GM18951 (cell line): ENCODE measurements around the gene RIMS1.

Source experiments
- POLR2A ChIP-seq: IDR thresholded peaks from 4 replicates; pipeline ENCODE4 v1.6.1; 2011; ENCODE audit warnings: mild to moderate bottlenecking; ENCODE audit not compliant: insufficient read length, insufficient read depth; ENCODE audit errors: extremely low read depth
- in situ Hi-C: fragments of 300-500 bp; cut with MboI; formaldehyde crosslinking; loops from one replicate; pipeline ENCODE4 v1.12.0; 2022; ENCODE audit warnings: low sequenced_read_pairs, mixed read lengths, inconsistent platforms; ENCODE audit not compliant: unreplicated experiment

Gene RIMS1

DNA sequence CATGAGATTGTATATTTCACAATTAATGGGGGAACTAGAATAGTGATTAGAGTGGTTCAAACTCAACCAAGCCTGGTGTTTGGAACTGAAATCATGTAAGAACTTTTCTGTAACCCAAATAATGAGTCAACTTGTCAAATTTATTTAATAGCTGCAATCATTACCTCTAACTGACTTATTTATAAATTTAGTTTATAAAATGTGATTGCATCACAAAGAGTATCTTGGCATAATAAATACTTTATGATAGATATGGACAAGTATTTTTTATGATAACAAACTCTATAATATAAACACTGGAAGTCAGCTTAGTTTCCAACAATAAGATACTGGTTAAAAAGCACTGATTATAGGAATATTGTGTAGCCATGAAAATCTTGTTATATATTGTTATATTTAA lies 319.1 kb downstream of the RIMS1 start:
- TF ChIP-seq POLR2A: no peak
- in situ Hi-C loops: no loop called here

DNA sequence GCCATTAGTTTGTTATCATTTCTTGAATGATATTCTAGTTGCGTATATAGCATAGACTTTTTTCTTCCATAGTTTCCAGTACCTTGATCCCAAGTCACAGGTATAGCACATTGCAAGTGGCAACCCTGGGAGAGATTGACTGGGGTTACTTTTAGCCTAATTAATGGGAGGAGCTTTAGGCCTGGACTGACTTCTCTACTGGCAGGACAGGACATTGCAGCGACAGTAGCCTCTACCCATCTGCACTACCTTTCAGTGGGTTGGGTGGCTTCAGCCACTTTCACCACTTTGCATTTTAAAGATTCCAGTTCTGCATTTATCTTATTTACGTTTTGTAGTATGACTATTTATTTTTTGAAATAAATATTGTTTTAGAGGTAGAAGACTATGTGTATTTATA lies 320.3 kb downstream of the RIMS1 start:
- in situ Hi-C loops: no loop called here
- TF ChIP-seq POLR2A: no peak

DNA sequence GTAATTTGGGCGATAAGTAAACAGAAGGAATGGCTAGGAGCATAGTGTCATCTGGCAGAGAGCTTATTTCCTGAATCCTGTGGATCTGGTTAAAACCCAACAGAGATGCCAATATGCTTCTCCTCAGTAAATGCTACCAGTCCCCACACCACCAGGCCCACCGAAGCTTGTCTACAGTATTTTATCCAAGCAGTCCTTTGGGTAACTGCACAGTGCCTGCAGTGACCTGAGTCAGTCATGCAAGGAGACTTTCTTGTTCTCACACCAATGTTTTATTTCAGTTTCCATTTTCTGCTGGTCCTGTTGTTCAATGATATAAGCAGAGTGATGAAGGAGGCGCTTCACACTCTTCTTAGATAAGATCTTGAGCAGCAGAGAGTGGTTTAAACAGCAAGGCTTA lies 326.3 kb downstream of the RIMS1 start:
- in situ Hi-C loops: no loop called here

DNA sequence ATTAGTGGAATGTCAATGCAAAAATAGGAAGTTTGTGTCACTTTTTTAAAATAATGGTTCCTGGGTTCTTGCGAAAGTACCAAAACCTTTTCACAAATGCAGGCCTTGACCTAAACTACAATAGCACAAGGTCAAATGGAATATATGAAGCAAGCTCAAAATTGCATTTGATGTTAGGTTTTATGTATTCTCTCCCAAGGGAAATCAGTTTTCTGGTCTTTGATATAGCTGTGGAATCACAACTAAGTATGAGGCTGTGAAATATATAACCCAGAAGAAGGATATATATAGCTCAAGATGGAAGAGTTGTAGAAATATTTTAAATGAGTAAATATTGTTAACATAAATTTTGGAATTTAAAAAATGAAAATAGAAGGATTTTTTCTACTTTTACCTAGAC lies 327.3 kb downstream of the RIMS1 start:
- in situ Hi-C loops: no loop called here
- TF ChIP-seq POLR2A: no peak

More for the DNA sequence above, 326.3 kb downstream of the RIMS1 start:
- TF ChIP-seq POLR2A: no peak

DNA sequence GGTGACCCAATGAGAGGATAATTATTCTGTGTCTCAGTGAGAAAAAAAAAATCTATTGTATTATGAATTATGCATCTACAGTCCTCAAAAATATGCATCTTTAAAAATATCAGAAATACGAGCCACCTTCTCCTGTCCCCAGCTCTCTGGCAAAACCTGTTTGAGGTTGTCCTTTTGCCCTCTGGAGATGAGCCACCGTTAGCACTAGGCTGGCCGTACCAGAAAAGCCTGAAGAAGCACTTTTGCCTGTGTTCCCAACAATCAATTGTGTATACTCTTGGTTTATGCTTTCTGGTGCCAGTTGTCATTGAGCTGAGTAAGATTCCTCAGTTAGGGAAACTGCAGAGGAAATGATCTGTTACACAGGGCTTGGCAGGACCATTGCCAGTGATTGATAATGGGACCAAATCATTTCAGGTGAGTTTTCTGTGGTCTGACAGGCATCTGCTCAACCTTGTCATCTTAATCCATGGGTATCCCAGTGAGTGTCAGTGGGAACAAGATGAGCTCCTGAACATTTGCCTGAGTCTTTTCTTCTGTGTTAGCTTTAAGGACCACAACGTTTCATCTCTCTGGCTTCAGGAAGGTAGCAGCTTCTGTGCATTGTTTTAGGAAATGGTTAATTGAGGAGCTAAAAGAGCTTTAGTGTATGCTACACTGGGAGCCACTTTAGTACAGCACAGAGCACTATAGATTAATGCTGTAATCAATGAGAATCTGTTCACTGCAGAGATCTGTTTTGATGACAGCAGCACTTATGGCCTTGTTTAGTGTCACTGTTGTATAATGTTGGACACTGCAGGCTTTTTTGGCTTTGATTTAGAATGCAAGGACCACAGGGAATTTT lies 330.1 kb downstream of the RIMS1 start:
- TF ChIP-seq POLR2A: no peak
- in situ Hi-C loops: no loop called here

DNA sequence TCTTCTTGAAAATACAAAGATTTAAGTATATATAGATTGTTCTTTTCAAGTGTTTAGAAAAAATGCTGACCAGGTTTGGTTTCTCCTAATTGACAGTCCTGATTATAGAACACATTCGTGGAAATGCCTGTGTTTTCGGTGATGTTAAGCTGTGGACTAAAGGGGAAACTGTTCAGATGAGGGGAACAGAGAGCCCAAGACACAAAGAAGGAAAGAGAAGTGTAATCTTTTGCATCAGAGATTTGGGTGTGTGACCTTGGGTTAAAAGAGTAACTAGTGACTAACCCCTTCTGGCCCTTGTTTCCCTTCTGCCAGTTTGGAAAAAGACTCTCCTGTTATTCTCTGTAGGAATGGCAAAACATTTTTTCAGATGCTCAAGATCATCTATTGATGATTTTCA lies 331.3 kb downstream of the RIMS1 start:
- in situ Hi-C loops: no loop called here

DNA sequence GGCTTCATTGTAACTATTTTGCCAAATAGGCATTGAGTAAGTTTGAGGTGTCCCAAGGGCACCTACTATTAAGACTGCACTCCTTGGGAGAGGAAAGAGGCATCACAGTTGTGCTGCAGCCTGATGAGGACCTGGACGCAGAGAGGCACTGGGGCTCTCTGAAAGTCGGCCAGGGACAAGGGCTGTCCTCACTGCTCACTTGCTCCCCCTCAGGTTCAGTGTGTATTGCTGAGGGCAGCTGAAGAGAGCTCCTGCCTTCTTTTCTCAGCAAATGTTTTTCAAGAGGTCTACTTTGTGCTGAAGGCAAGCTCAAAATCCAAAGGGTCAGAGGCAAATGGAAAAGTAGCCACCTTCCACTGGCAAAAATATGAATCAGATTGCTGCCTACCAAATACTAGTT lies 331.8 kb downstream of the RIMS1 start:
- TF ChIP-seq POLR2A: no peak
- in situ Hi-C loops: no loop called here

More for the DNA sequence above, 331.3 kb downstream of the RIMS1 start:
- TF ChIP-seq POLR2A: no peak

DNA sequence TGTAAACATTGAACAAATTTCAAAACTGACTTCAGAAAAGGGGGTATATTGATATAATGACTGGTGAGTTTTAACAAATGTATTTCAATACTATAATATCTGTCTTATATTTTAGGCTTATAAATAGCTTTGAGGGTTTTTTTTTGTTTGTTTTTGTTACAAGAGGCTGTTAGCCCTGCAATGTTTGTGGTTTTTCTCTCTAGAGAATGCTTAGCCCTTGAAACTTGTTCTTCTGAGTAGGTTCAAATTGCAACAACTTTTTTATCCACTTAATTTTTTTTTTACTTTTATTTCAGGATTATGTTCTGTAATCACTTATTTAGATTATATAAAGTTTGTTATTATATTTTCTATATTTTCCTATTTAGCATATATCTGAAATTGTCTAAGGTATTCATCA lies 333.2 kb downstream of the RIMS1 start:
- no peak for TF ChIP-seq POLR2A
- in situ Hi-C loops: no loop called here

DNA sequence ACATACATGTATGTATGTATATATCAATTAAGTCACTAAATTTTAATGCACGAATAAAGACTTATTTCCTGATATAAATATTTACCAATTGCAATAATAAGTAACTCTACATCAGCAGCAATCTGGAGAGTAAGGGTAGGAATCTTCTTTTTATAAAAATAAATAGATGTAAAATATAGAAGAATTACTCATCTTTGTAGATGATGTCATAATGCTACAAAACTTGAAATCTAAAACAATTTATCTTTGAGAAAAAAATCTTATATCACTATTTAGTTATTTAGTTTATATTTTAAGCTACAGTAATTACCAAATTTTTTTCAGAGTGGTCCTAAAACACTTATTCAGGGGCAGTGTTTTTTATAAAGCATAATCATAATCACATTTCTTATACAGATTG lies 351.7 kb downstream of the RIMS1 start:
- no peak for TF ChIP-seq POLR2A
- in situ Hi-C loops: no loop called here

DNA sequence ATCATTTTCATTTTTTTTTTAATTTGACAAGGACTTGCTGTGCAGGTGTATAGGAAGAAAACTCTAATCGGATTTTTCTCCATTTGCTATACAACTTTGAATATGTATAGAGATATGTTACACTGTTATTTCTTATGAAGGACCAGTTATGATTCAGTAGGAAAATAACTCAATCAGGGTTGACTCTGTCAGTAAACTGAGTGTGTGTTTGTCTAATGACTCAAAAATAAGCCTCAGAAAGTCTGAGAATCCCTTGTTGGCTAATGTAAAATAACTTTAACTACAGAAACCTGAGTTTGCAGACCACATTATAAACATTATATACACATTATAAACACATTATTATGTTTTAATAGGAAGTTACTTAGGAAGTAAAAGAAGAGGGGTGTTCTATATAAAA lies 352.6 kb downstream of the RIMS1 start:
- in situ Hi-C loops: no loop called here
- no peak for TF ChIP-seq POLR2A

DNA sequence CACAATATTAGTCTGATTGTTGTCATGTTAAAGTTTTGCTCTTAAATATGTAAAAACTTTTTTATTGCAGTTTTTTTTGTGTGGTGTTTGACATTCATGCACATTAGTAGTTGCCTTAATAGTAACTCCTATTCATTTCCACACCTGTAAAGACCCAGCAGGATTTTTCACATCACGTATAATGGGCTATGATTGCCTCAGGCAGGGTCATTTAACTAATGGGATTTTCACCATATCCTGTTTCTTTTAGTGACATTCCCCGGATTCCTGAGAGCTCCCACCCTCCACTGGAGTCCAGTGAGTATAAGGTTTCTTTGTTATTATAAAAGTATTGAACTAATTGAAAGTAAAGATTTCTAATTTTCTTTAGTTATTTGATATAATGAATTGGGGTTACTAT lies 359.2 kb downstream of the RIMS1 start:
- in situ Hi-C loops: no loop called here
- TF ChIP-seq POLR2A: no peak

DNA sequence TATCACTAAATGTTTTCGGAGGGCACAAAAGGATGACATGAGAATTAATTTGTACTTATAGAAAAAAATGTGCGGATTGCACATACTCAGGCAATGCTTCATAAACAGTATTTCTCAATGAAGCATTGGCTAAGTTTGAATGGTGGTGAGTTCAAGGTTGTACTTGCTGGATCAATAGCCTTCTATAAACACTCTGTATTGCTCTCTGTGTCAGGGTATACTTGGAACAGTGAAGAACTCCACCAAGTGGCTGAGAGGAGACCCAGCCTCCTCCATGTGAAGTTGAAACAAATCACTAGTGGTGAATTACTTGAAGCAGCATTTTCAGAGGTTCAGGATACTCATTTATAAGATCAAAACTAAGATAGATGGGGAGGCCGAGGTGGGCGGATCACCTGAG lies 360.6 kb downstream of the RIMS1 start:
- in situ Hi-C loops: no loop called here
- TF ChIP-seq POLR2A: no peak

DNA sequence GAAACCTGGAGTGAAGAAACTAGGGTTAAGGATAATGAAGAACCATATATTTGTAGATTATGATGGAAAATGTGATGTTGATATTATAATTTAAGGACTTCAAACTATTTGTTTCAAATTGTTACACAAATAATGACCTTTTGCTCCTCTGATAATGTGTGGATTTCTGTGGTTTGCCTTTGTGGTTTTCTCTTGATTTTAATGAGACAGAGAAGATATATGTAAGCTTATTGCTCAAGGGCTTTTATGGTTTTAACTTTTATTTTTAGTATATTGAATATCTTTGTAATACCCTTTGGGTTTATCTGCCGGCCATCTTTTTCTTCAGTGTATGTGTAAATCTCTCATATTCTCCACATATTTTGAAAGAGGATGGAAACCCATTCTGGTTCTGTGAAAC lies 362.3 kb downstream of the RIMS1 start:
- in situ Hi-C loops: no loop called here
- TF ChIP-seq POLR2A: no peak

DNA sequence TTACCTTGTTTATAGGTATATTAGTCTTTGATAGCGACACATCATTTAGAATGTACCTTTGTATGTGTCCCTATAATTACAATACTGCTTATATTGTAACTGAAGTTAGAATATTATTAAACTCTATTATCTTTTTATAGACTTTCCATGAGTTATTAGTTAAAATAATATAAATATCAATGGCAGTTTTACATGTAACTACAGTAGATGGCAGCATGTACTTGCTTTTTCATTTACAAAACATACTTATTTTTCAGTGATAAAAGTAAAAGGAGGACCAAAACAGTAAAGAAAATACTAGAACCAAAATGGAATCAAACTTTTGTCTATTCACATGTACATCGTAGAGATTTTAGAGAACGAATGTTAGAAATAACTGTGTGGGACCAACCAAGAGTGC lies 364.3 kb downstream of the RIMS1 start:
- in situ Hi-C loops: no loop called here
- TF ChIP-seq POLR2A: no peak
